HTR-8/SVneo (cell line): Measurements from ENCODE around the gene ACAP3.

Source experiments
- DNase-seq: peaks from one replicate; pipeline ENCODE4 v3.0.0; 2011; ENCODE audit warnings: low spot score, mixed read lengths; ENCODE audit not compliant: insufficient read length
- FAIRE-seq: peaks from 2 replicates; lab custom pipeline; 2011; peaks lifted over from hg19 to GRCh38; lab: Jason Lieb, UNC

Gene ACAP3

DNA sequence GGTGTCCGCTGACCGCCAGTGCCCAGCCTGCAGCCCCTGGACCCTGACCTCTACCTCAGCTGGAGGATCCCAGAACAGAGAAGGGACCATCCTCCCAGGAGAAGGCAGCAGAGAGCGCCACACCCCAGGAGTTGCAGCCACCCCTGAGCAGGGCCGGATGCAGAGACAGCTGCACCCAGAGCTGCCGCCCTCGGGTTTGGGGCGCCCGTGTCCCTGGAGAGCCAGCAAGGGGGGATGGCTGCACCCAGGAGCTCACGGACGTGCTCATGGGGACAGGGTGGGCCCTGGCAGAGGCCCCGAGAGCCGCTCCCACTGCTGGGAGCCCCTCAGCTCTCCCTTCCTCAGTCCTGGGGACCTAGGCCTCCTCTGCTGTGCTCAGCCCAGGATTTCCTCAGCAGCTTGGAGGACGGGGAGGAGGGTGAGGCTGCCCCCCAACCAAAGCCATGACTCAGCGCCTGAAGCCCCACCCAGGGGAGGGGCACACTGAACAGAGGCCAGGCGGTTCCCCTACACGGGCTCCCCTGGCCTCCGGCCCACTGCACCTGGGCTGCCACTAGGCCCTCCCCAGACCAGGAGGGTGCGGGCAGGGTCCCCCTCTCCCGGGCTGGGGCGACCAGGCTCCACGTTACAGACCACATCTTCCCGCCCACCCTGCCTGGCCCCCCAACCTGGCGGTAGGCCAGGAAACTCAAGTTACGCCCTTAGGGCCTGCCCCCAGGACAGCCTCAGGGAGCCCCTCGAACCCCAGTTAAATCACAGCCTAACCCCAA is 2.2 kb downstream of the ACAP3 start:
- DNase-seq (peak; percentile 68), FAIRE-seq (peak; percentile 59)

DNA sequence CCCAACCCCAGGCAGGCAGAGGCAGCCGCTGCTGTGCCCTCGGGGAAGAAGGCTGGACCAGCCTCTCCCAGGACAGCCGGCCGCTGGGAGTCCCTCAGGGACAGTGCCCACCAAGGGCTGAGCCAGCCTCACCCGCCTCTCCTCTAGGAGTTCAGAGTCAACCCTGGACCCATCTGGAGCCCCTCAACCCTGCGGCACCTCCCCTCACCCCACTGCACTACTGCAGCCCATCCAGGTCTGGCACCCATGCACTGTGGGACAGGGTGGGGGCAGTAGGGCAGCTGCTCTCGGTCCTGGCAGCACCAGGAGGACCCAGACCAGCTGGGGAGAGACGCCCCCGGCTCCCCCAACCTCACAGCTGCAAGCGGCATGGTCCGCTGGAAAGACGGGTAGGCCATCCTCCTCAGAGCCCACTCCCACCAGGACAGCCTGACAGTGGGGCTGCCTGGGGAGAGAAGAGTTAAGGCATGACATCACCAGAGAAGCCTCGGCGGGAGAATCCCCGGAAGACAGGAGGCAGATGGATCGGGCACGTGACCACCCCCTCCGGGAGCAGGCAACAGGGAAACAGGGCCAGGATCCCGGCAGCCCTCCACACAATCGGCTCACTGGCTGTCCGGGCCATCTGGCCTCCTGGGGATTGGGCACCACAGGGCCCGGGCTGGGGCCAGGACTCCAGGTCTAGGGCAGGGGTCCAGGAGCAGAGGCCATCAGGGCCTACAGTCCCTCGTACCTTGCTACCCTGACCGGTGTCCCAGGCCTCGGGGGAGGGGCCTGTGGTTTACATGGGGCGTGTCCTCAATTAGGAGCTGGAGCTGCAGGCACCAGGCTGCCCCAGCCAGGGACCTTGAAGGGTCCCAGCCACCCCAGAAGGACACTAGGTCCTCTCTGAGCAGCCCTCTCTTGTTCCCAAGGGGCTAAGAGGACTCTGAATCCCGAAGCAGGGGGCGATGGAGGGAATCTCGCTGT is 3.1 kb downstream of the ACAP3 start:
- peak; percentile 71 for DNase-seq
- peak; percentile 42 for FAIRE-seq

DNA sequence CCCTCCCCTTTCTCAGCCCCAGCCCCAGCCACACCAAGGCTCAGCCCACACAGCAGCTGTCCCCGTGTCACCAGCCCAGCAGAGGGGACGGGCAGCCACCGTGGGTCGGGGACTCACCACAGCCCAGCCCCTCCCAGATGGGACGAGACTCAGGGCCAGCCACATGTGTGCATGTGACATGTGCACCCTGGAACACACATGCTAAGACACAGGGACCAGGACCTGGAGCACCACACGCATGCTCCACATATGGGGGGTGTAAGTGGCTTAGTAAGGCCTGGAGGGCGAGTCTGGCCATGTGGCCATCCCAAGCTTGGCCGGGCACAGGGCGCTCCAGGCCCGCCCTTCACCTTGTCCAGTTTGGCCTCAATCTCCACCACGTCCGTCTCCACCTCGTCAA is 4.0 kb downstream of the ACAP3 start:
- FAIRE-seq (no peak), DNase-seq (no peak)

DNA sequence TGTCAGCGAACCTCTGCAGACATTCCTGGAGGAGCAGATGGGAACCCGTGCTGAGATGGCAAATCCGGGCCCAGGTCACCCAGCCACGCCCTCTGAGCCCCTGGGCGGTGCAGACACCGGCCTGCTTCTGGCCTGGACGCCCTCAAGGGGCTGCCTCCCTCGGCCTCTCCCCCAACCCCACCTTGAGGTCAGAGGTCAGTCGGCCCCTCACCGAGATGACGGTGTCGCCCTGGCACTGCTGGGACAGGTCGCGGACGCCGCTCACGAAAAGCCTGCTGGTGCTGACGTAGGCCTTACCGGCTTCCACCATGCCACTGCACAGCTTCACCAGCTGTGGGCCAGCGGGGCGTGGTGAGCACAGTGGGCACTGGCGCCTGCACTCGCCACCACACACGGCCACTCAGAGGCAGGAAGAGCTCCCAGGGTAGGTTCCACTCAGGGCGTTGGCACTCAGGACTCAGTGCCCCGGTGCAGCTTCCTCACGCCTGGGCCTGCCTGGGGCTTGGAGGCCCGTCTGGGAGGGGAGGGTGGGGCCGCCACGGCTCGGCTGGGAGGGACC is 4.7 kb downstream of the ACAP3 start:
- FAIRE-seq, result no peak
- no peak for DNase-seq

DNA sequence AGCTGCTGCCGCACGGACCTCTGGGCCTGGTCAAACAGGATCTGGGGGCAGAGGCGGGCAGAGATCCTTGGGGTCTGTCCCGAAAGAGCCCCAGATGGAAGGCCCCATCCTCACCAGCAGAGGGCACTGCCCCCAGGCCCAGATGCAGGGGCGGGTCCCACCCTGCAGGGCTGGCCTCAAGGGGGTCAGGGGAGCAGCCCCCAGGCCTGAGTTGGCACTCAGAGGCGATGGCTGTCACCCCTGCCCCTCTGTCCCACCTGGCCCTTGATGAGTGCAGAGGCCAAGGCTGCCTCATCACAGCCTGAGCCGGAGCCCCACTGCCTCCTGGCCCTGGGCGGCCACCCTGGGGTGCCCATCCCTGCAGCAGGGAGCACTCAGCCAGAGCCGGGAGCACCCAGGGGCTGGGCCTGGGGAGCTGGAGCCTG is 5.7 kb downstream of the ACAP3 start:
- no peak for FAIRE-seq
- no peak for DNase-seq

DNA sequence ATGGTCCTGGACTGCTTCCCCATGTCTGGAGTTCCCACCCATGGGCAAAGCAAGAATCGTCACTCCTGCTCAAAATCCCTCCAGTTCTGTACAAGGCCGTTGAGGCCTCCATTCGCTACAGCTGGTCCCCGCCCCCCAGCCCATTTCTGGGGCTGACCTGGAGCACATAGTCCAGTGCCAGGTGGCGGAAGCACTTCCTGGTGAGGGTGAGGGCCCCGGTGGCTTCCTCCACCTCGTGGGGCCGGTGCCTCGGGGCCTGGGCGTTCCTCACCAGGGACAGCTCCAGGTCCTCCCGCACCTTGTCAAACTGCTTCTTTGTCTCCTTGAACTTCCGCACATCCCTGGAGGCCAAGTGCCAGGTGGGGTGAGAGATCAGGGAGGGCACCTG is 7.4 kb downstream of the ACAP3 start:
- FAIRE-seq (no peak), DNase-seq (no peak)

DNA sequence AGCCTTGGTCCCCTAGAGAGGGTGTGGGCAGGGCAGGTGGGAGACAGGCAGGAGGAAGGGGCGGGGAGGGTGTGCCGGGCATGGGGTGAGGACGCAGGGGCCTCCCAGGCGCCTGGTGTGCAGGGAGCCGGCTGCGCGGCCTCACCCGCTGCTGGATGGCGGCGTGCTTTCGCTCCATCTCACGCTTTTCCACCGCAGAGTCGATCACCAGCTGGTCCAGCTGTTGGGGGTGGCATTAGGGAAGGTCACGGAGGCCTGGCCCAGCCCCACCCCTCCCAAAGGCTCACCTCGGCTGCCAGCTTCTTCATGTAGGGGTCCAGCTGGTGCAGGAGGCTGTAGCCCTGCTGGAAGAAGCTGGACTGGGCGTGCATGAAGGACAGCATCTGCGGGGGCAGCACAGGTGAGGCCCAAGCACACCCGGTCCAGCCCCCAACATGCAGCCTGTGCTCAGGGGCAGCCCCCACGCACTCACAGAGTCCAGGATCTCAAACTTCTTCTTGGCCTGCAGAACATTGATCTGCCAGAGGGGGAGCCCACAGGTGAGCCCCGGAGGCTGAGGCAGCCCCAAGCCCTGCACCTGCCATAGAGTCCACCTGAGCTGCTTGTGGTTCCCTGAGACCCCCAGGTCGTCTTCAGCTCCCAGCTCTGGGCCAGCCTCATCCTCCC is 7.9 kb downstream of the ACAP3 start:
- no peak for FAIRE-seq
- DNase-seq, result no peak

DNA sequence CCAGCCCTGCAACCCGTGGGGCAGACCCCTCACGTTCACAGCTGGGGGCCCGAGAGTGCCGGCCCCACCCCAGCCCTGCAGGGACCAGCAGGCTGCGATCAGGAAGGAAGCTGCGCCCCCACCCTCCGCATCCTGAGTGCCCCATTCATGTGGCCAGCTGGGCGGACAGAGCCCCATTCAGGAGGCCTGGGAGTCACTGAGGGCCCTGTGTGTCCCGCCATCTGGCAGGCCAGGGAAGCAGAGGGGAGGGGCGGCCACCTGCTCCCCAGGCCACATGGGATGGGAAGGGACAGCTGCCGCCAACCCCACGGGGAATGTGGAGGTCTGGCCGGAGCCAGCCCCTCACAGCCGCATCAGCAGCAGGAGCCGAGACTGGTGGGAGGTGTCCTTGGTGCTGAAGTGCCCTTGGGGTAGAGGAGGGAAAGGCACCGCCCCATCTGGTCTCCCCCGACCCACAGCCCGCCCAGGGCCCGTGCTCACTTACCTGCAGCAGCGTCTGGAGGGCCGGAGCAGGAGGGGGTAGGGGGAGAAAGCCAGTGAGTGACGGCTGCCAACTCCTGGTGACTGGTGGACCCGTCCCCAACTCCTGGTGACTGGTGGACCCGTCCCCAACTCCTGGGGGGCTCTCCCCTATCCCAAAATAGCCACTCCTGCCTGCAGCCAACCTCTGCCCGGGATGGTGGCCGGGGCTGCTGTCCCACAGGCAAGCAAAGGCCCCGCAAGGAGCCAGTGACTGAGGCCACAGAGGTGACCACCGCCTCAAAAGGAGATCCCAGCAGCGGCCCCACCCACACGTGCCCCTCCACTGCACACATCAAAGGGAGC is 8.7 kb downstream of the ACAP3 start:
- no peak for DNase-seq
- no peak for FAIRE-seq

DNA sequence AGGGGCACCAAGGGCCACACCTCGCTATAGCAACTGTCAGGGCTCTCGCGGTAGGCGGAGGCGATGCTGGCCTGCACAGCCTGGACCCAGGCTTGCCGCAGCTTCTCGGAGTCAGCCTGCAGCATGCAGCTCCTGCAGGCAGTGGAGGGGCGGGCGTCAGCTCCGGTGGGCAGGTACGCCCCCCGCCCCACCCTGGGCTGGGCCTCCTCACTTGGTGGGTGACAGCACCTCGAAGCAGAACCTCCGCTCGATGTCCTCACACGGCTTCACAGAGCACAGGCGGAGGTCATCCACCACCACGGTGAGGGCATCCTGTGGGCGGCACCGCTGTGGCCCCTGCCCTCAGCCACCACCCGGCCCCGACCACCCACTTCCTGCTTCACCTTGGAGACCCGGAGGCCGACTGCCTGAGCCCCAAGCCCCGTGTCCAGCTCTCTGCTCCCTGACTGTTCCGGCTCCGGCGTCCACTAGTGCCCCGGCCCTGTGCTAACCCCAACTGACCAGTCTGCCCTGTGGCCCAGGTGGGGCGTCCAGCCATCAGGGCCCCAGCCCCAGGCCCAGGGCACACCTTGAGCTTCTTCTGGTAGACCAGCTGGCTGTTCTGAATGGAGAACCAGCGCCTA is 9.8 kb downstream of the ACAP3 start:
- FAIRE-seq (no peak), DNase-seq (no peak)

DNA sequence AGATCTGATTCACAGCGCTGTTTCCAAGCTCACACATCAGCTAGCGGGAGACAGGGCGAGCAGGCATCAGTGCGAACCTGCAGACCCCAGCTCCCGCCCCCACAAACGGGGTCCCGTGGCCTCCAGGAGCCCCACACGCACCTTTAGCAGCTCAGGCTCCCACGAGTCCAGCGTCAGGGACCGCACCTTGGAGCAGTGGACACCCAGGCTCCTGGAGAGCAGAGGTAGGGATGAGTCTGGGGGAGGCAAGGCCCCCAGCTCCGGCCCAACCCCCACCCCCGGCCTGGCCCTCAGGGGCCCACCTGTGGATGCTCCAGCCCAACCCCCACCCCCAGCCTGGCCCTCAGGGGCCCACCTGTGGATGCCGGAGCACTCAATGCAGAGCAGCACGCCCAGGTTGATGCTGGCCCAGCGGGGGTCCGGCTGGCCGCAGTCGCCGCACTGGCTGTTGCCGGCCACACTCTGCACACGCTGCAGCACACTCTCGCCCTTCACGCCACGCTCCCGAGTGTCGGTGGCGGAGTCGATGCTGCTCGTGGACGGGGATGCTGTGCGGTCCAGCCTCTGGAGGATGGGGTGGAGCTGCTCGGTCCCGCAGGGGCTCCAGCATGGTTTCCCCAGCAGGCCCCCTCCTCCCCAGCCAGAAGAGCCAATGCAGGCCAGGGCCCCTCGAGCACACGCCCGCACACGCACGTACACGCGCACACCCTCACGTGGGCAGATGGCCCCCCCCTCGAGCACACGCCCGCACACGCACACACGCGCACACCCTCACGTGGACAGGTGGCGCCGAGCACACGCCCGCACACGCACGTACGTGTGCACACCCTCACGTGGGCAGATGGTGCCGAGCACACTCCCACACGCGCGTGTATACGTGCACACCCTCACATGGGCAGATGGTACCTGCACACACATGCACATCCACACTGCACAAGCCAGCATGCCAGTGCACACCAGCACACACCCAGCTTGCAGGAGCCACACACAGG is 11.4 kb downstream of the ACAP3 start:
- FAIRE-seq, result no peak

DNA sequence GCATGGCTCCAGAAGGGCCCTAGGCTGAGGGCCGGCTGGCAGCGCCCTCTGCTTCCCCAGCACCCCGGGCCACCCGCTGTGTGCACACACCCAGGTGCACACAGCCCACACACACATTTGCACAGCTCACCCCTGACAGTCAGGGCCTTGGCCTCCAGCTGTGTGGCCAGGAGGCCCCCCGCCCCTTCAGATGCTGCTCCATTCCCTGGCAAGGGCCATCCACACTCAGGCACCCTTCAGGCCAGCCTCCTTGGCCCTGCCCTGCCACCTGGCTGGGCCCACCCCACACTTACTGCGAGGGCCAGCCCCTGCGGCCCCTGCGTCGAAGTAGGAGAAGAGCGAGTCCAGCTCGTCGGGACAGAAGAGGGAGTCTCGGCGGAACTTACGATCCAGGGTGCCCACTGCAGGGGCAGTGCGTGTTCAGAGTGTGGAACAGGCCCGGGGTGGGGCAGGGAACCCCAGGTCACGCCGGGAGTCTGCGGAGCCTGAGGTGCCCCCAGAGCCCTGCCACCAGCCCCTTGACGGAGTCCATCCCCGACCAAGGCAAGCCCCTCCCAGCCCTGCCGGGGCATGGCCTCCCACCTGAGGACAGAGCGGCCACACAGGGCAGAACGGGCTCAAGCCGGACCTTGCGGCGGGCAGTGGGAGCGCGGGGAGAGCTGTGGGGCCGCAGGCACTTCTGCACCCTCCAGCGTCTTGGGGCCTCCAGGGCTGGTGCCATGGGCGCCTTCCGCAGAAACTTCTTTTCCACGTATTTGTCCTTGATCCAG is 12.4 kb downstream of the ACAP3 start:
- DNase-seq, result no peak
- FAIRE-seq, result no peak

More for the DNA sequence above, 11.4 kb downstream of the ACAP3 start:
- no peak for DNase-seq

DNA sequence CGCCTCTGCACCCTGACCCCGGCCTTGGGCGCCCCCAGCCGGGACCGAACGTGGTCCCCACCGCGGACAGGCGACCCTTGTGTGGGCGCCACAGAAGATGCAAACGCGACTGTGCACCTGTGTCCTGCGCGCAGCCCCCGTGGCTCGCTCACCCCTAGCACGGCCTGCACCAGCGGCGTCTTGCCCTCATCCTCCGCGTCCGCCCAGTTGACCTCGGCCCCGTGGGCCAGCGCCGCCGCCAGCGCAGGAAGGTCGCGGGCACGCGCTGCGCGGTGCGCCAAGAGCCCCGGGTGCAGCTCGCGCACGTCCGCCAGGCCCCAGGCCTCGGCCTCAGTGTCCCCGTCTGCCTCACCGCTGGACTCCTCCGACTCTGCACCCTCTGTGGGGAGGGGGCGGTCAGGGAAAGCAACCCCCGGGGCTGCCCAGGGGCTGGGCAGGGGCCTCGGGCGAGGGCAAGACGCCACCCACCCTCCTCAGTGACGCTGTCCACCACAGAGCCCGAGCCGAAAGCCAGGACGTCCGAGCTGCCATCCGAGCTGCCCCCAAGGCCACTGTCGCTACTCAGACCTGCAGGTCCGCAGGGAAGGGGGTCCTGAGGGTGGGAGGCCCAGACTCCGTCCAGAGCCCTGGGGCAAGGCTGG is 13.4 kb downstream of the ACAP3 start:
- FAIRE-seq (no peak), DNase-seq (no peak)

DNA sequence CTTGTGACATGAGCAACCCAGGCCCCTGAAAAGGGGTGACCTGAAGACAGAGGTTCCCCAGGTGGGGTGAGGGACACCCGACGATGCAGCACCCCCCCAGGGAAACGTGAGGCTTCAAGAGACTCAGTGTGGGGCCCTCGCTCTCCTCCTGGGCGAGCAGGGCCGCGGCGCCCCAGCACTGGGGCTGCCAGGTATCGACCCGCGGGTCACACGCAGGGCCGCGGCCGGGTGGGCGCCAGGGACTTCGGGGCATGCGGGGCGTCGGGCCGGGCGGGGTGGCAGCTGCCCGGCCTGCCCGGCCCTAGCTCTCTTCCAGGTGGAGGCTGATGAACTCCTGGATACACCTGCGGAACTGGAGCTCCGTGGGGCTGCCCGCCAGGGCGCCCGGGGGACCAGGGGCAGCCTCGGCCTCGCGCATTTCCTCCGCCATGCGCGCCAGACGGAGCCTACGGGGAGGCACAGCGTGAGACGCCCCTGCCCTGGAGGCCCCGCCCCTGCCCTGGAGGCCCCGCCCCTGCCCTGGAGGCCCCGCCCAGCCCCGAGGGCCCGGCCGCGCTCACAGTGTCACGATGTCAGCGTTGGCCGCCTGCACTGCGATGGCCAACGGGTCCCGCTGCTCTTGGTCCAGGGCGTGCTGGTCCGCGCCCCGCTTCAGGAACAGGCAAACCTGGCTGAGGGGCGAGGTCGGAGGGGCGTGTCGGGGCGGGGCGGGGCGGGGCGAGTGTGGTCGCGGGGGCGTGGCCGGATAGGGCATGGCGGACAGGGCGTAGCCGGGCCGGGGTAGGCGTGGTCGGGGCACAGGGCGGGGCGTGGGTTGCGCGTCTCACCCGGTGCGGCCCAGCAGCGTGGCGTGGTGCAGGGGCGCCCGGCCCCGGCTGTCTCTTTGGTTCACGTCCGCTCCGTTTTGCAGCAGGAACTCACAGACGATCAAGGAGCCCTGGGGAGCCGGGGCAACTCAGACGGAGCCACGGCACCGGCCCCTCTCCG is 14.2 kb downstream of the ACAP3 start:
- no peak for FAIRE-seq
- DNase-seq, result no peak

DNA sequence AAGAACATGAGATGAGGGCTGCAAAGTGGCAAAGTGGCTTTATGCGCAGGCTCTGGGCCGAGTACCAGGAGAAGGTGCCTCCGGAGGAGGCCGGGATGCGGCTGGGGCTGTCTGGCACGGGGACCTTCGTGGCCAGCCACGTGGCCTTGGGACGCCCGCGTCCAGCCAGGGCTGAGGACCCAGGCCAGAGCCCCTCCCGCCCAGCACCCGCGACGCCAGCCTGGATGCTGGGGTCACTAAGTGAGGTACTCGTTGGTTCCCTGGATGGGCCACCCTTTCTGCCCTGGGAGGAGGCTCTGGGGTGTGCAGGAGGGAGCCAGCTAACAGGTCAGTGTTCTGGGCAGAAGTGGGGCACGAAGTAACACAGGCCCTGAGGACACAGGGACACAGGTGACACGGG is 14.9 kb downstream of the ACAP3 start:
- FAIRE-seq (no peak), DNase-seq (no peak)

DNA sequence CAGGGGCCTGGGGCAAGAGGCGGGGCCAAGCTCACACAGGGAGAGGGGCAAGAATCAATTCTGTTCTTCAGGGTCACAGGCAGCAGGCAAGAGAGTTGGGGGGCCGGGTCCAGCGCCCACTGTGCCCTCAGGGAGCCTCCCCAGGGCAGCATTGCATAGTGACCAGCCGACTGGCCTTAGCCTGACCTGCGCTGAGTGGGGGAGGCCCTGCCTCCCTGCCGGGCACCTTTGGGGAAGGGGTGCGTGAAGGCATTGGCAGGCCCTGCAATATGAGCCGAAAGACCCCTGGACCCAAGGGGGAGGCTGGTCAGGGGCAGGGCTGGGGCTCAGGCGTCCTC is 15.3 kb downstream of the ACAP3 start:
- FAIRE-seq (no peak), DNase-seq (no peak)
